ENCODE data around the gene SLC7A1. TPM values are rescaled to one million over a fixed set of nuclear protein-coding genes. Genes with fewer than 3 reads are reported as not detected.

Gene SLC7A1
- total and polyA plus RNA-seq, 2 of the 4 experiments (the other 2 are of a cell fraction) = 9.7 to 22.3 TPM

- POLR2A ChIA-PET (ENCODE audit: unreplicated experiment) = no interaction called here
- Histone ChIP-seq H3K4me3 (ENCODE audit: insufficient read depth, low read depth, low read length) (no peak overlapping the region), H4K91ac (ENCODE audit: insufficient read depth, low read depth, low read length) (no peak overlapping the region), H3K14ac (replicated peaks; ENCODE audit: low read depth, low read length) (no peak overlapping the region), H4K20me1 (ENCODE audit: insufficient read depth, low read length) (peaks cover 75% of the 10 kb centered on the region), H2BK5ac (ENCODE audit: low read depth, low read length, poor library complexity, severe bottlenecking) (no peak overlapping the region), H3K27ac (ENCODE audit: insufficient read depth, low read length) (no peak overlapping the region), H3K79me1 (ENCODE audit: low read depth in 1 of 2, low read length in 2 of 2) (peaks cover 53 to 90% of the 10 kb centered on the region in 2 experiments), H2AK5ac (ENCODE audit: low read depth, low read length) (no peak overlapping the region), H2BK120ac (ENCODE audit: low read depth, low read length) (no peak overlapping the region), H3K4ac (ENCODE audit: low read depth, low read length) (no peak overlapping the region), H3K9ac (ENCODE audit: low read depth, low read length) (no peak overlapping the region), H4K8ac (ENCODE audit: low read depth in 2 of 2, low read length in 2 of 2) (no peak overlapping the region), H3K56ac (ENCODE audit: extremely low read depth, insufficient read depth, low read length) (no peak overlapping the region), H3K9me1 (ENCODE audit: insufficient read depth, low read length) (peaks cover 24% of the 10 kb centered on the region), H2BK20ac (ENCODE audit: low read depth, low read length) (no peak overlapping the region), H3K36me3 (ENCODE audit: control insufficient read depth, insufficient read depth, low read length) (peaks cover 8% of the 10 kb centered on the region), H3K4me1 (ENCODE audit: control insufficient read depth, insufficient read depth, low read length) (peaks cover 4% of the 10 kb centered on the region; the same call in 1 of the 2 replicates), H3K9me3 (ENCODE audit: control insufficient read depth, insufficient read depth, low read length) (no peaks in the 10 kb centered on the region), H2AK9ac (replicated peaks; ENCODE audit: low read depth, low read length, poor library complexity) (no peak overlapping the region), H3K18ac (ENCODE audit: low read depth, low read length) (no peak overlapping the region), H3K27me3 (ENCODE audit: control insufficient read depth, insufficient read depth, low read length) (no peaks in the 10 kb centered on the region), H3K4me2 (ENCODE audit: low read depth, low read length) (no peak overlapping the region), H2BK15ac (ENCODE audit: low read depth, low read length) (no peak overlapping the region), H3K23ac (ENCODE audit: low read depth, low read length) (no peak overlapping the region), H2AFZ (replicated peaks; ENCODE audit: low read length, poor library complexity) (no peak overlapping the region), H4K5ac (ENCODE audit: low read depth, low read length) (no peak overlapping the region)
- ATAC-seq (ENCODE audit: low read depth) (no peak), DNase-seq (no peak)
- WGBS, 2 experiments (ENCODE audit: extremely low coverage in 2 of 2, insufficient read length in 1 of 2) = no CpG with 5 or more reads among the region's 4 CpGs
- no peak for TF ChIP-seq NFE2L2 (IDR thresholded peaks at IDR 0.05; ENCODE audit: low read depth, low read length)
- TF ChIP-seq SMC3 (IDR thresholded peaks at IDR 0.05; ENCODE audit: low read depth, low read length) = no peak
- no peak for TF ChIP-seq RCOR1 (IDR thresholded peaks at IDR 0.05; ENCODE audit: insufficient replicate concordance, low read length)
- TF ChIP-seq ELK1 (IDR thresholded peaks at IDR 0.05; ENCODE audit: borderline replicate concordance, low read depth, low read length) = no peak
- TF ChIP-seq USF2 (IDR thresholded peaks at IDR 0.05; ENCODE audit: low read depth, low read length) = no peak
- no peak for TF ChIP-seq CHD1 (IDR thresholded peaks at IDR 0.05; ENCODE audit: low read depth, low read length)
- in situ Hi-C loops (cut with MboI; ENCODE audit: low sequenced_read_pairs) = no loop called here
- intact Hi-C loops (cut with micrococcal nuclease) = no loop called here
- CTCF ChIA-PET = no interaction called here
- dilution Hi-C loops (cut with HindIII; ENCODE audit: low sequenced_read_pairs, unreplicated experiment) = no loop called here
- no TSS peak for BruUV-seq (replicated peaks)
Observed at GRCh38 chr13:29541400-29541799, 54.1 kb downstream of the SLC7A1 start.
